Amygdala (tissue), 56 donors: Measurements from ENCODE around the gene AMDHD2.
"Not testable (repeated sequence)": the region's sequence is repeated elsewhere in the genome, so short reads cannot be mapped to it uniquely, and the experiment has no call there.

Experiments
- DNase-seq, 56 donors: peaks; one replicate each; lab custom pipeline; 2025; lab: John Stamatoyannopoulos, UW

Gene AMDHD2

DNA sequence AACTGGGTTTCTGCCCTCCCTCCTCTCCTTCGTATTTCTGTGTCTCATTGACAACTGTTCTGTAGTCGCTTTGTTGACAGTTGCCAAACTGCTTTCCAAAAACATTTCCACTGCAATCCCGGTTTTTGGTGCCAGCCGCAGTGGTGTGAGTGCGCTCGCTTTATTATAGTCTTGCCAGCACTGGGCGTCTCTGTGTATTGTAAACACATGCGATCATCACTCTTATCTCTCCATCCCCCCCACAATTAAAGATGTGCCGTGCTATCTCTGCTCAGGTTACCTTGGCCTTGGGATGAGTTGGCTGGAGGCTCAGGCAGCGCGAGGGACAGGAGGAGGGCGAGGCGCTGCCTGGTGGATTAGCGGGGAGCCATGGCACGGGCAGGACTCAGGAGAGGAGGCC, 37.0 kb downstream of the AMDHD2 start:
- not testable (repeated sequence) for DNase-seq

DNA sequence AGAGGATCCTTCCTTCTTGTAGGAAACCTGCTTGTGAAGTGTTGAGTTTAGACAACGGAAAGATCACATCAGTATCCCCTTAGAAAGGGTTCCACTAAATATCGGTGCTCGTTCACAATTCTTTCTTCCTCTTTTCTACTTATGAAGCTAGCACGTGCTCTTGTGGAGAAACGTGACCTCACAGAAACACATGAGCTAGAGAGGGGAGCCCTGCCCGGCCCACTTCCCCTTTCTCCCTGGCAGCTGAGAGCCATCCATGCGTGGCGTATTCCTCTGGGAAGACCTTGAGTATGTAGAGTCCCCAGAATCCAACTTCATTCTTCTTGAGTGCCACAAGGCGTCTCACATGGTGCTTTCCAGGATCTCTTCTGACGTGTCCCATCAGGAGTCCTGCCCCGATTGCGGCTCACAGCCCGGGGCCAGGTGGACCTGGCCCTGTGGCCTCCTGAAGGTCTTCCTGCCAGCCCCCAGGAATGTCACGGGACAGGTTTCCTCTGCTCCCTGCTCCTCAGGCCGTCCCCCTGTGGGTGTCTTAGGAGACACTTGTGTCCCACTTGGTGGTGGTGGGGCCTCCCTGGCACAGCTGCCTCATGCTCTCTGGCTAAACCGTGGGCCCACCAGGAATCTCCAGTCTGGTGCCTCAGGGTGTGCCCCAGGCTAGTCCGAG, 40.1 kb downstream of the AMDHD2 start:
- DNase-seq = not testable (repeated sequence)

DNA sequence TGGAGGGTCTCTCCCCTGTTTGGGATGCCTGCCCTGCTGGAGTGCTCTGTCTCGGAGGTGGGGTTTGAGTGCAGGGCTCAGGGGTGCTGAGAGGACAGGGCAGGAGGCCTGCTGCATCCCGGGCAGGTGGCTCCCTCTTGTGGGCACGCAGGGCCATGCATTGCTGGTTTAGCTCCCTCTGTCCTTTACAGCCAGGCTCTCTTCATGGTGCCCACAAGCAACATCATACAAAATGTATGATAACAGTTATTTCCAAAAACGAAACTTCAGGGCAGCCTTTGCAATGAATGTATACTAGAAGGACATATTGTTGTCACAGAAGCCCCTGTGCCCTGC, 40.6 kb downstream of the AMDHD2 start:
- DNase-seq = not testable (repeated sequence)

DNA sequence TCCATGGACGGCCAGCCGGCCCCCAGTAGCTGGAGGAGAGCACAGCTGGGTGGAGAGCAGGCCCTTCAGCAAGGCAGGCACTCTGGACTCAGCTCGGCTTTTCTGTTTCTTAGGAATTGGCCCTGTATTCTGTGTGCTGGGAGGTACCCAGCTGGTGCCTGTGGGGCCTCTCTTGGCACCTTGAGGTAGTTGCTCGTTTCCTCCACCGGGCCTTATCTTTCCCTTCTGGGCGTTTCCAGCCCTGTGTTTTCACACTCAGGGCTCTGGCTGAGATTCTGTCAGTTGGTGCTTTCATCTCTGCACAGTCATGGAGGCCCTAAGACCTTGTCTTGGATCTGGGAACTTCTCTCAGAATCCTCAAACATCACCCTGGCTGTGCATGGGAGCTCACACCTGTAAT, 47.3 kb downstream of the AMDHD2 start:
- not testable (repeated sequence) for DNase-seq

DNA sequence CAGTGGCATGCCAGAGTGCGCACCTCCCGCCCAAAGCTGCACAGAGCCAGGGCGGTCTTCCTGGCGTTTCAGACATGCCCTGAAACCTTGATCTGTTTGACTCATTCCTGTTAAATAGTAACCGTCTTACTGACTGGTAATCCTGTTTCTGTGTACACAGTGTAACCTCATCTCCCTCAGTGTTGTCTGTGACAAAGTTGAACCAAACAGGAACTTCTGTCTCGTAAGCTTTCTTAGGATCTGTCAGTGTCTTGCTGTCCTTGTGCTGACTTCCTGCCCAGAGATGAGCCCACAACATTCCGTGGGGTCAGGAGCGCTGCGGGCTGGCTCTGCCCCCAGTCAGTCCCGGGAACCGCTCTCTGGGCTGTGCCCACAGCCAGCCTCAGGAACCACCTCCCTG, 48.4 kb downstream of the AMDHD2 start:
- not testable (repeated sequence) for DNase-seq

DNA sequence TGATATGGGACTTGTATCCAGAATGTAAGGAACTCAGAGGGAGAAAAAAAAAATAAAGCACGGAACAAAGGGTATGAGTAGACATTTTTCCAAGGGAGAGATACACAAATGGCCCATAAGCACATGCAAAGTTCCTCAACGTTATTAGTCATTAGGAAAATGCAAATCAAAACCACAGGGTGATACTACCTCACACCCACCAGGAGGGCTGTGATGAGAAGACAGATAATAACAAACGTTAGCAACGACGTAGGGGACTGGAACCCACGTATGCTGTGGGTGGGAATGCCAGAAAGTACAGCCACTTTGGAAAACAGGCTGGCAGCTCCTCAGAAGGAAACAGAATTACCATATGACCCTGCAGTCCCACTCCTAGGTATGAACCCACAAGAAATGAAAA, 52.5 kb downstream of the AMDHD2 start:
- DNase-seq = not testable (repeated sequence)

DNA sequence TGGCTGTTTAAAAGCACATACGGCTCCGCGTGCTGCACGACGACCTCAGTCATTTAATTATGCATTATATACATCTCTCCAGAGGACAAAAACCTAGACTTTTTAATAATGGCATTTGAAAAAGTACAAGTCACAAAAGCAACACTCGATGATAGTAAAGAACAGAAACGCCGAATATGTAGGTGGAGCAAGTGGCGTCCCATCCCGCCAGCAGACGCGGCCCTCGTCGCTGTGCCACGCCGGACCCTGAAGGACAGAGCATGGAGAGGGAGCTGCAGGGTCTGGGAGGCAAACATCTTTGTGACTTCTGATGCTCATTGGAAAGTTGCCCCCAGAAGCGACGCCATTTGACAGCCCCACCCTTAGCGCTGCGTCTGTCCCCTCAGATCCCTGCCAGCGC, 55.7 kb downstream of the AMDHD2 start:
- DNase-seq = not testable (repeated sequence)

DNA sequence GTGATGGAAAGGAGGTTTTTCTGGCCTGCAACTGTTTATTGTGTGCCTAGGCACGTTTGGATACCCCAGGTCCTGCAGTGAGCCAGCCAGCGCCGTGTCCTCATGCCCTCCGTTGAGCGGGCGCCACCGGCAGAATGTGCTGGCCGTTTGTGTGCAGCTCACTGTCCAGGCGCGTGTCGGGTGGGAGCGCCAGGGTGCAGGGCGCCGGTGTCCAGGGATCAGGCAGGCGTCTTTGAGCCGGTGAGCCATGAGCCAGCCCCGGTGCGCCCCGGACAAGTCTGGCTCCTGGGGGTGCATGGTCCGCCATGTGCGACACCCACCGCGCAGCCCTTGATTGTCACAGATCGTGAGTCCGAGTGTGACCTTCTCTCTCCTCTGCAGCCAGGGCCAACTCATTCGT, 56.9 kb downstream of the AMDHD2 start:
- DNase-seq = not testable (repeated sequence)

DNA sequence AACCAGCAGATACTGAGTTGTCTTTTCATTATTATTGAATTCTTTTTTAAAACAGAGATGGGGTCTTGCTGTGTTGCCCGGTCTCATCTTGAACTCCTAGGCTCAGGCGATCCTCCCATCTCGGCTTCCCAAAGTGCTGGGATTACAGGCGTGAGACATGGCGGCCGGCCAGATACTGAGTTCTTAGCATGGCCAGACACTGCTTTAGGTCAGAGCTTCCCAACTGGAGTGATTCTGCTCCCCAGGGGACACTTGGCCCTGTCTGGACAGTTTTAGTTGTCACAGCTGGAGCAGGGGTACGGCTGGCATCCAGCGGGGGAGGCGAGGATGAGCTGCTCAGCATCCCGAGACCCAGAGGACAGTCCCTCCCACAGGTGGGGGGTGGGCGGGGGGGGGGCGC, 58.7 kb downstream of the AMDHD2 start:
- DNase-seq = not testable (repeated sequence)

DNA sequence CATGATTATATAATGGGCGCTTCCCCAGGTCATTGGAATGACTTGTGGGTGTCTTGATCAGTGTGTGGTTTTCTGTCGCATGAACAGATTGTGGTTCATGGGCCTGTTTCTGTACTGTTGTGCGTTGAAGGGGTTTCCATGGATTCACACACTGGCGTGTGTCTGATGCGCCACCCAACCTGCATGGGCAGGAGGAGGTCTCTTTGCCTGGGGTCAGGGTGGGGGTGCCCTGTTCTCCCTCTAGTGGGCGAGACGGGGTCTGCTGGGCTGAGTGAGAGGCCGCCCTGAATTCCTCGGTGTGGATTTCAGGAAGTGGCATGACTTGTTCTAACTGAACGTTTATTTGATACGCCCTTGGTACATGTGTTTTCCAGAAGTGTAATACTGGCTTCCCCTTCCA, 60.0 kb downstream of the AMDHD2 start:
- not testable (repeated sequence) for DNase-seq

DNA sequence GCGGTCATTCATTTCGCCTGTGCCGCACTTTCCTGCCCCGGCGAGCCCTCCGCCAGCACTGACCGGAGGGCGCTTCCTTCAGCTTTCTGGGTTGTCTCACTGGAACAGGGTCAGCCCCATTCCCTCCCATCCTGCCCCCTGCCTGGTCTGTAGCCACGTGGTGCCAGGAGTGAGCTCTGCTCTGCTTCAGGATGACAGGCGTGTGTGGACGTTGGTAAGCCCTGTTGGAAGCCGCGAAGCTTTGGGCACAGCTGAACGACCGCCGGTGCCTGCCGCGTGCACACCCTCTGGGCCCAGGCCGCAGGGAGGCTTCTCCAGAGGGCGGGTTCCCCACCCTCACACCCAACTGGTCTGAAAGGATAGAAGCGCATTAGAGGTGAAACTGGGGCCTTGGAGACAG, 60.6 kb downstream of the AMDHD2 start:
- not testable (repeated sequence) for DNase-seq
